ENCODE results near the gene MREG. TPM values are rescaled to one million over a fixed set of nuclear protein-coding genes. Genes with fewer than 3 reads are reported as not detected.
"Not testable (repeated sequence)": the region's sequence is repeated elsewhere in the genome, so short reads cannot be mapped to it uniquely, and the experiment has no call there.

MREG gene
- polyA plus RNA-seq, 1 donor: 25.4 TPM

DNA sequence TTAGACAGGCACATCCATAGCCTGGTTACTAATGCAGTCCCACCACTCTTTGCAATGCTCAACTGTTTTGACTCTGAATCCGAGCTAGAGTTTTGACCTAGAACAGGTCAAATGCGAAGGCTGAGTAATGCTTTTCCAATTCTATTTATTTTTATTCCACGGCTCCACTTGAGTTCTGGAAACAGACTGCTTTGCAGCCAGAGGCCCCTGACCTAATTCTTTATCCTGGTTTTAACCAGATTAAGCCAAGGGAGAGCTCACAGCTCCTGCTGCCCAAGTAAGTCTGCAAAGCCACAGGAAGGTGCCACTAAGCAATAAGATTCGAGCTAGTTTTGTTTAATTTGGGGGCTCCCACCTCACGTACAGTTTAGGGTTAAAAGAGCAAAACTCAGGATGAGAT is 51.4 kb downstream of the MREG start:
- DNase-seq: no peak

DNA sequence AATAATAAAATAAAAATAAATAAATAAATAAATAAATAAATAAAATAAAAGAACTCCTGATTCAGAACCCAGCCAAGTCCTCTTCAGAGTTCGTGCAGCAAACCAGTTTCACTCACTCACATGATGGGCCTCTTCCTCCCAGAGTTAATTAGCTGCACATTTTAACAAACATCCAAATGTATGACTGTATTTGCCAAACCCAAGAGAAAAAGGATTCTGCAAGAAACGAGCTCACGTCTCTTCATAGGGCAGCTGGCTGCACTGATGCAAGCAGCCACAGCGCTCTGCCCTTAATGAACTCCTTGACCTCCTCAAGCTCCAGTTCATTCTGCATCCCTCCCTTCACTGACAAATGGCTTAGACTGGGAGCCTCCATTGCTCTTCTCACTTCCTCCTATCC is 55.1 kb downstream of the MREG start:
- DNase-seq: no peak

GRCh38 chr2:215957354-215958122 is 55.8 kb downstream of the MREG start:
- DNase-seq: not testable (repeated sequence)

- no peak for DNase-seq
These were observed 60.3 kb downstream of the MREG start for GRCh38 chr2:215952860-215953637.

- DNase-seq: no peak
These were observed 61.8 kb downstream of the MREG start for GRCh38 chr2:215951558-215951957.

DNA sequence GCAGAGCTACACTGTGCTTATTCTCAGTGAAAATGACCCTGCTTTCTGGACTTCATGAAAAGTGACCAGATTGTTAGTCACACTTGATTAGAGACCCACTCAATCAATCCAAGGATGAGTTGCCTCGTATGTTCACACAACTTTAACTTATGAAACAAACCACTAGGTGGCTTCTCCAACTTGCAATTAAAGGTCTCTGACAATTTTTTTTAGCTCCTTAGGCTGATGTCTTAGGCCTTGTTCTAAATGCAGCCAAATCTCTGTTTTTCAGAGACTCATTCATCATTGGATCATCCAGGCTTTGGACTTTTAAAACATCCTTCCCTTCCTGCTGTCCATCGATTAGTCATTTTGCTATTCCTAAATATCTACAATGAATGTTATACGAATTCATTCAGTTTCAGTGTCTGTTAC is 63.4 kb downstream of the MREG start:
- DNase-seq: peak; percentile 30

DNA sequence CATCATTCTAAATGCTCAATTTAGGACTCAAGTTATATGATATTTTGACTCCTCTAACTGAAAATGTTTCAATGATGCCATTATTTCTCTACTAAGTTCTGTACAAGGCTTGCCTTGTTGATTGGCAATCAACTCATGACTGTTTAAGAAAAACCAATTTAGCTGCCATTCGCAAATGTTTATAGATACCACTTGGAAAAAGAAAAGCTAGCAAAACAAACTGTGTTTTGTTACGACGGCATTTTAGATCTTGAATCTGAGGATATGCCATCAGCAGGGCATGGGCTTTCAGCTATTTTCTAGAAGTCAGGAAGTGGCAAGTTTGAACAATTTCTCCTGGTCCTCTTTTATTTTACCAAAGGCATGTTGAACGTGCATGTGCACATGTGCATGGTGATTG is 65.3 kb downstream of the MREG start:
- DNase-seq: no peak

DNA sequence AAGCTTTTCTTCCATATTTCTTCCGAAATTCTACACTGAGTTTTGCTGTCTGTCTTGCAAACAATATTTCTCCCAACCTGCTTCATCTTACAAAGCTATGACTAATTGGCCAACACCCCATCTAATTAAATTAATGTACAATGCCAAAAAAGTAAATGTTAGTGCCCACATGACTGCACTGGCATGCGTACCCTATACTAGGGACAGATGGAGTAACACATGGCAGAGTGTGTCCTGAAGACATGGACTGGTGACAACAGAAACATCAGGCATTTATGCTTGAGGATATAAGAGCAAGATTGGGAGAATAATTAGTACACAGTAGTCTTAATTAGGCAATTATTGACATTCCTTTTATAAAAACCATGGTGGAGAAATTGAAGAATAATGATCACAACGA is 66.8 kb downstream of the MREG start:
- no peak for DNase-seq

DNA sequence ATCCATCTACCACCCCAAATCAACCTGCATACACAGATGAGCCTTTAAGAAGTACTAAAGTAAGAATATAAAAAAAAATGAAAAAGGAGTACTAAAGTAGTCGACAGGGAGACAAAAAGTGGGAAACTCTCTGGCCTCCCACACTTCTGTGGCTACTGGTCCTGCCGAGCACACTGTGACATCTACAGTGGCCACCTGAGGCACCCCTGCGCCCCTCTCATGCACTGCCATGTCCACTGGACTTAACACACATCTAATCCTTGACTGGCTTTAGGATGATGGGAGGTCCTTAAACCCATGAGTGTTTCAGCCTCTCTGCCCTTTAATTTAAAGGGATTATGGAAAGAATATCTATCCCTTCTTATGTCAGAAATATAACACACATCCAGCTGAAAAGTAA is 71.2 kb downstream of the MREG start:
- no peak for DNase-seq

DNA sequence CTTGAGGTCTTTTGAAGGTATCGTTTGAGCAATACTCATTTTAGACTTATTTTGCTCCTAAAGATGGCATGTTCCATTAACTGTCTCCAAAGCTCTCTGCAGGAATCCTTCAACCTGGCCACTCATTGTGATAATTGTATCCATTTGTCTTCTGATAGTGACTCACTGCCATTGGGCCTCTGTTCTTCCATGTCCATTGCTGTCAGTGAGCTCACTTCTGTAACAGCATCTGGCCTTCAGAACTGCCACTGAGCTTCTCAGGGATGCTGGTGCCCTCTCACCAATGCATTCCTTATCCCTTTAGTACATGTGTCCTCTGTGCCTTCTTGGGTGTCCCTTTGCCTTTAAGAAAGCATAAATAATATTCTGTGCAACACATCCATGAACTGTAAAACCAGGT is 71.6 kb downstream of the MREG start:
- no peak for DNase-seq

GRCh38 chr2:215940645-215941184 is 72.6 kb downstream of the MREG start:
- no peak for DNase-seq

GRCh38 chr2:215937190-215937589 is 76.2 kb downstream of the MREG start:
- no peak for DNase-seq

GRCh38 chr2:215933151-215933550 is 80.2 kb downstream of the MREG start:
- DNase-seq: no peak

DNA sequence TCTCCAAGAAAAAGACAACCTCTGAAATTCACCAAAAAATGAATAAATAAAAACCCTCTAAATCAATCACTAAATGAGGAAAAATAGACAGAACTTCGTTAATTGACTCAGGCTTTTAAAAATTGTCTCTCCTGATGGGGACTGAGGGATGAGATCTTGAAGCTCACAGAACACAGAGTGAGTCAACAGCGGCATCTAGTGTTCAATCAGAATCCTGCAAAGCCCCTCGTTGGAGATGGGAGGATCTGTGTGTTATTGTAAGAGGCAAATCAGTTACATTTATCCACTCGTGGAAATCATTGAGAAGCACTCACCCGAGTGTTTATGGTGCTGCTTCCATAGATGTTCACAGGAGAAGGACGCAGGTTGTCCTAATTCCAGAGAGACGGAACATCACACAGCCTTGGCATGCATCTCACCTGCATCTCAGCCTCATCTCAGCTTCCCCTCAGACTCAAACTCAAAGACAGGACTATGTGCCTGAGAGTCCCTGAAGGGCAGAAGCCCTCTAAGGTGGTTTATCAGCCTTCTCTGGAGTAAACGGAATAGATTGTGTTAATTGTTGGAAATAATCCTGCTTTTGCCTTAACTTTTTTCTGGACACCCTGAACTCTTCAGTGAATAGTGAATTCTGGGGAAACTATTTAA is 82.0 kb downstream of the MREG start:
- peak; percentile 78 for DNase-seq

- DNase-seq: no peak
These were observed 82.7 kb downstream of the MREG start for GRCh38 chr2:215930505-215931253.

DNA sequence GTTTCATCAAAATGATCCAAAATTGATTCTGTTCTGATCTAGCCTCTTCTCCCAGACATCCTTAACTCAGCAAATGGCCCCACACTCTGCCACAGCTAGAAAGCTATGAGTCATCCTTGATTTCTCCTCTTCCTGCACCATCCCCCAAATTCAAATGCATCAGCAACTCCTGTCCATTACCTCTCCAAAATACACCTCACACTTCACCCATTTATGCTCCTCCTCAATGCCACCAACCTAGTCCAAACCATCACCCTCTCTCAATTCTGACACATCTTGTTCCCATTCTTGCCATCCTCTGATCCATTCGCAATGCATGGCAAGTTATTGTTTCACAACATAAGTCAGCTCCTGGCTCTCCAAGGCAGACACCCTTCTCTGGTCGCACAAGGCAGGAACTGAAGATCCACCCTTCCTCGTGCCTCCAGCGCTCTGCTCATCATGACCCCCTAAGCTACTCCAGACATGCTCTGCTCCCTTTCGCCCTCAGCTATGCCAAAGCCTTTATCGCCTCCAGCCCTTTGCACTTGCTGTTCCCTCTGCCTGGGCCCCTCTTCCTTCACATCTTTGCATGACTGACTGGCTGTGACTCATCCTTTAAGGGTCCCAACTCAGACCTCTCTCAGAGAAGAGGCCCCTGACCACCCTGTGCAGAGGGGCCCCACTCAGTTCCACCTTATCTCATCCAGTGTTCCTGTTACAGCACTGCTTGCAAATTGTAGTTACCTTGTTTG is 83.6 kb downstream of the MREG start:
- DNase-seq: no peak

- no peak for DNase-seq
These were observed 85.3 kb downstream of the MREG start for GRCh38 chr2:215928086-215928485.

GRCh38 chr2:215926992-215927391 is 86.4 kb downstream of the MREG start:
- not testable (repeated sequence) for DNase-seq

GRCh38 chr2:215921895-215922294 is 91.5 kb downstream of the MREG start:
- no peak for DNase-seq

DNA sequence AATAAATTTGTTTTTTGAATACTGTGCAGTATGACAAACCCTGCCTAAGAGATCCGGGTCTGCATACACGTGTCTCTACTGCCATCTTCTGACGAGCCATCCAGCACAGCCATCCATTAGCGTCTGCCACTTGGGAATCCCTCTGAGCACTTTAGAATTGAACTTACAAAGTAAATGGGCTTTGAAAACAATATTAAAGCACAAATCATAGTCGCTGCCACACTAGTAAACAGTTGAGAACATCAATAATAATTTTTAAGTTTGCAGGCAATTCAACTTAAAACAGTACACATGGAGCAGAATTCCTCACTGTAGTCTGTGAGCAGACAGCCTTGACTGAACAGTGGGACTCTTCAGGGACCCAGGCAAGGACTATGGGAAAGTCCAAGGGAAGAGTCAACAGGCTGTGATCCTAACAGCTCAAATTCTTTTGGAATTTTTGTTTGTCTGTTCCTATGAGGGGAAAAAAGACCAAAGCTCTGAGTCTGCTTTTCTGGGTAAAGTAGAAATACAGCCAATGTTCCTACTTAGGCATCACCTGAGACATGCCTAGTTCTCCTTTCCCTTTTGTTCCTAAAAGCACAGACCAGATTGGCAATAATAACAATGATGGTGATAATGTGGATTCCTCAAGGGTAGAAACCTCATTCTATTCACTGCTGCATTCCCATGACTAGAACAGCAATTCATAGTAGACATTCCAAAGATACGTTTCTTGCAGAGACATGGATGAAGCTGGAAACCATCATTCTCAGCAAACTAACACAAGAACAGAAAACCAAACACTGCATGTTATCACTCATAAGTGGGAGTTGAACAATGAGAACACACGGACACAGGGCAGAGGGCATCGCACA is 92.9 kb downstream of the MREG start:
- peak; percentile 76 for DNase-seq
